ENCODE measurements around the gene TSPAN18. TPM values are rescaled to one million over a fixed set of nuclear protein-coding genes. Genes with fewer than 3 reads are reported as not detected.

TSPAN18 gene
- total RNA-seq, 4 donors from 2014 or later, result 27.7 to 70.1 (median 50.2) TPM

GRCh38 chr11:44701276-44701675, 25.5 kb upstream of the TSPAN18 start:
- no peak overlapping the region for H3K27ac ChIP-seq (replicated peaks in 1 of 4)
- 45% methylated on average over 2 of the region's 2 CpGs for WGBS

GRCh38 chr11:44702889-44703288, 23.9 kb upstream of the TSPAN18 start:
- 57% methylated on average over 4 of the region's 4 CpGs for WGBS
- H3K4me3 ChIP-seq, result no peak overlapping the region
- peaks cover 0 to 17% (median 9%) of the 10 kb centered on the region in 4 donors for H3K9me3 ChIP-seq
- peaks cover 13 to 24% (median 17%) of the 10 kb centered on the region in 4 donors for H3K4me1 ChIP-seq
- H3K36me3 ChIP-seq, result no peaks in the 10 kb centered on the region
- H3K27ac ChIP-seq (replicated peaks in 1 of 4), result no peak overlapping the region
- H3K27me3 ChIP-seq, result no peaks in the 10 kb centered on the region
- intact Hi-C loops (cut with DNase I), result no loop called here
- TF ChIP-seq POLR2A (IDR thresholded peaks at IDR 0.05; ENCODE audit: low read depth) (no peak), POLR2AphosphoS5 (IDR thresholded peaks at IDR 0.05) (no peak), EP300 (IDR thresholded peaks at IDR 0.05) (no peak), CTCF (IDR thresholded peaks at IDR 0.05) (no peak)
- no peak for DNase-seq (ENCODE audit: extremely low spot score)

More at GRCh38 chr11:44701276-44701675, 25.5 kb upstream of the TSPAN18 start:
- Histone ChIP-seq H3K9me3 (peaks cover 0 to 12% (median 9%) of the 10 kb centered on the region in 4 donors), H3K27me3 (no peaks in the 10 kb centered on the region), H3K4me3 (no peak overlapping the region), H3K36me3 (no peaks in the 10 kb centered on the region), H3K4me1 (peaks cover 13 to 24% (median 17%) of the 10 kb centered on the region in 4 donors)
- no peak for DNase-seq (ENCODE audit: extremely low spot score)
- intact Hi-C loops (cut with DNase I), result no loop called here
- no peak for TF ChIP-seq POLR2A (IDR thresholded peaks at IDR 0.05; ENCODE audit: low read depth)
- TF ChIP-seq CTCF (IDR thresholded peaks at IDR 0.05), result no peak
- no peak for TF ChIP-seq POLR2AphosphoS5 (IDR thresholded peaks at IDR 0.05)
- TF ChIP-seq EP300 (IDR thresholded peaks at IDR 0.05), result no peak

GRCh38 chr11:44707094-44707493, 19.7 kb upstream of the TSPAN18 start:
- Histone ChIP-seq H3K9me3 (peaks cover 0 to 19% (median 12%) of the 10 kb centered on the region in 4 donors), H3K36me3 (no peaks in the 10 kb centered on the region), H3K27me3 (no peaks in the 10 kb centered on the region), H3K4me3 (no peak overlapping the region), H3K27ac (replicated peaks in 1 of 4) (no peak overlapping the region), H3K4me1 (no peaks in the 10 kb centered on the region)
- no peak for DNase-seq (ENCODE audit: extremely low spot score)
- intact Hi-C loops (cut with DNase I), result no loop called here
- WGBS, result 100% methylated on average over 2 of the region's 2 CpGs
- TF ChIP-seq EP300 (IDR thresholded peaks at IDR 0.05) (no peak), CTCF (IDR thresholded peaks at IDR 0.05) (no peak), POLR2A (IDR thresholded peaks at IDR 0.05; ENCODE audit: low read depth) (no peak), POLR2AphosphoS5 (IDR thresholded peaks at IDR 0.05) (no peak)

GRCh38 chr11:44708009-44708408, 18.8 kb upstream of the TSPAN18 start:
- H3K4me3 ChIP-seq, result no peak overlapping the region
- H3K4me1 ChIP-seq, result no peaks in the 10 kb centered on the region
- H3K36me3 ChIP-seq, result no peaks in the 10 kb centered on the region
- TF ChIP-seq CTCF (IDR thresholded peaks at IDR 0.05), result no peak
- no peak for TF ChIP-seq POLR2A (IDR thresholded peaks at IDR 0.05; ENCODE audit: low read depth)
- TF ChIP-seq EP300 (IDR thresholded peaks at IDR 0.05), result no peak
- no peak for TF ChIP-seq POLR2AphosphoS5 (IDR thresholded peaks at IDR 0.05)
- intact Hi-C loops (cut with DNase I), result no loop called here
- H3K27ac ChIP-seq (replicated peaks in 1 of 4), result no peak overlapping the region
- H3K27me3 ChIP-seq, result no peaks in the 10 kb centered on the region
- WGBS, result 53% methylated on average over 7 of the region's 10 CpGs
- DNase-seq (ENCODE audit: extremely low spot score), result no peak
- peaks cover 0 to 18% (median 12%) of the 10 kb centered on the region in 4 donors for H3K9me3 ChIP-seq
